Adrenal gland (tissue), 5 donors: ENCODE data around the gene ITPRIP.

Experiments
- CTCF ChIP-seq, 6 experiments: fragments of 450-650 bp in 4 of 6; fragments of 200-600 bp in 2 of 6; sonication (generic) in 1 of 6; IDR thresholded peaks; 1 replicate in 5 of 6; 2 replicates in 1 of 6; pipeline versions ENCODE4 v1.5.1 to v1.8.0; 2016 to 2021; ENCODE audit warnings: antibody characterized with exemption in 6 of 6, mild to moderate bottlenecking in 2 of 6, moderate library complexity in 1 of 6
- POLR2A ChIP-seq, 2 donors: fragments of 450-650 bp; IDR thresholded peaks; one replicate each; pipeline ENCODE4 v1.6.1; 2017; ENCODE audit warnings: antibody characterized with exemption in 2 of 2, mild to moderate bottlenecking in 2 of 2, moderate library complexity in 1 of 2
- donor health status: DM: no; HTN: no; CAD: no.

- TF ChIP-seq POLR2A (IDR thresholded peaks at IDR 0.05) (no peak), CTCF (IDR thresholded peaks at IDR 0.05) (no peak)
These were observed 23.4 kb downstream of the ITPRIP start for GRCh38 chr10:104314591-104315485.
